ENCODE data around the gene MACROD2.

The MACROD2 gene

GRCh38 chr20:14885661-14886060, 890.3 kb downstream of the MACROD2 start:
- no peak for DNase-seq (ENCODE audit: low read depth)
- no peak overlapping the region for H3K4me3 ChIP-seq (ENCODE audit: control insufficient read depth, low read depth, low read length)
- no peak for TF ChIP-seq CTCF (conservative IDR thresholded peaks at IDR 0.05; ENCODE audit: control insufficient read depth, insufficient read depth, low read depth, low read length)

- TF ChIP-seq CTCF (conservative IDR thresholded peaks at IDR 0.05; ENCODE audit: control insufficient read depth, insufficient read depth, low read depth, low read length): no peak
- no peak for DNase-seq (ENCODE audit: low read depth)
- no peak overlapping the region for H3K4me3 ChIP-seq (ENCODE audit: control insufficient read depth, low read depth, low read length)
These were observed 892.8 kb downstream of the MACROD2 start for GRCh38 chr20:14888134-14888533.

DNA sequence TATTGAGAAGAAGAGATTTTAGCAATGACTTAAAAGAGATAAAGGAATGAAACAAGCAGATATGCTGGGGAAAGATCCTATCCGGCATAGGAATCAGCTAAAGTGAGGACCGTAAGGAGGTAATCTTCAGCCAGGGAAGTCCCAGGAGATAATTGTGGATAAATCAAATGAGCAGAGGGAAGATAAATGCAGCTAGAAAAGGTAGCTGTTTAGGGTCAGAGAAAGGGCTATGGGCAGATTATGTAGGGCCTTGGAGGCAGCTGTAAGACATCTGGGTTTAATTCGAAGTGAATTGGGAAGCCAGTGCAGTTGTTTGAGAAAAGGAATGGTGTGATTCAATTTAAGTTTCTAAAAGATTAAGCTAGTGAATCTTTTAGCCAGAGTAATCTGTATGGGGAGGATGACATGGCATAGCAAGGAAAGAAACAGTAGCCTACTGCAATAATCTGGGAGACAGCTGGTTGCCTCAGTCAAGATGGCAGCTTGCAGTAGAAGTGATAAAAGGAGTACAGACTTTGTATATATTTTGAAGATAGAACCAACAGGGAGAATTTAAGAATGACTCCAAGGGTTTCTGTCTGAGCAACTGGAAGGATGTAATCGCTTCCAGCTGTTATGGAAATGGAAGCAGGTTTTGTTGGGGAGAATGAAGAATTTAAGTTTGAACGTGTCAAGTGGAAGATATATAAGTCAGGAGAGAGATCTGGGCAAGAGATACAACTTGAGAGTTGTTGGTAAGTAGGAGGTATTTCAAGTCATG, 894.4 kb downstream of the MACROD2 start:
- no peak for DNase-seq (ENCODE audit: low read depth)
- TF ChIP-seq CTCF (conservative IDR thresholded peaks at IDR 0.05; ENCODE audit: control insufficient read depth, insufficient read depth, low read depth, low read length): no peak
- no peak overlapping the region for H3K4me3 ChIP-seq (ENCODE audit: control insufficient read depth, low read depth, low read length)

DNA sequence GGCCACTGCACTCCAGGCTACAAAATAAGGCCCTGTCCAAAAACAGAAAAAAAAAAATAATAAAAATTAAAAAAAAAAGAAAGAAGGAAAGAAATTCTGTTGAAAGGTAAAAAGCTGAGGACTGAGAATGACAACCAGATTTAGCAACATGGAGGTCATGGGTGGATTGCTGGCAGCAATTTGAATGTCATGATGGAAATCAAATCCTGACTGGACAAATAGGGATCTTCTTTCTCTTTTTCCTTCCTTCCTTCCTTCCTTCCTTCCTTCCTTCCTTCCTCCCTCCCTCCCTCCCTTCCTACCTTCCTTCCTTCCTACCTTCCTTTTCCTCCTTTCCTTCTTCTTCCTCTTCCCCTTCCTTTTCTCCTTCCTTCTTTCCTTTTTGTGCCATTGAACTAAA, 895.4 kb downstream of the MACROD2 start:
- no peak for TF ChIP-seq CTCF (conservative IDR thresholded peaks at IDR 0.05; ENCODE audit: control insufficient read depth, insufficient read depth, low read depth, low read length)
- DNase-seq (ENCODE audit: low read depth): no peak
- H3K4me3 ChIP-seq (ENCODE audit: control insufficient read depth, low read depth, low read length): no peak overlapping the region

GRCh38 chr20:14892782-14893181, 897.5 kb downstream of the MACROD2 start:
- TF ChIP-seq CTCF (conservative IDR thresholded peaks at IDR 0.05; ENCODE audit: control insufficient read depth, insufficient read depth, low read depth, low read length): no peak
- no peak overlapping the region for H3K4me3 ChIP-seq (ENCODE audit: control insufficient read depth, low read depth, low read length)
- no peak for DNase-seq (ENCODE audit: low read depth)

DNA sequence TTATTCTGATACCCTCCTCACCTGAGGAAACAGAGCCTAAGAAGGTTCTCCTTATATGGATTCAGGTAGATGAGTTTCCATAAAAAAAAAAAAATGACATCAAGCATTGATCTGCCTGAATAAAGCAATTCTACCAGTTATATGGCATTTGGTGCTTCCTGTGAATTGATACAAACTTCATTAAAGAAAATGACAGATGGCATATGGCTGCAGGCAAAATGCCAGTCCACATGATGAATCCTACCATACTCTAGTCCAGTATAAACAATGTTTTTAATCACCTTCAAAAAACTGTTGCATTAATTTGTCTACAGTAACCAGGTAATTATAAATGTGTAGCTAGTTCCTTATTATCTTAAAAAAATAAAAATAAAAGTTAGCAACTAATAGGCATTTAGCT, 901.3 kb downstream of the MACROD2 start:
- H3K4me3 ChIP-seq (ENCODE audit: control insufficient read depth, low read depth, low read length): no peak overlapping the region
- TF ChIP-seq CTCF (conservative IDR thresholded peaks at IDR 0.05; ENCODE audit: control insufficient read depth, insufficient read depth, low read depth, low read length): no peak
- DNase-seq (ENCODE audit: low read depth): no peak
